H9 (cell line): Measurements from ENCODE around the gene RDM1. TPM values are rescaled to one million over a fixed set of nuclear protein-coding genes. Genes with fewer than 3 reads are reported as not detected.

Source experiments
- DNase-seq: peaks from one replicate; pipeline ENCODE4 v3.0.0-alpha.2; 2017
- H2AFZ ChIP-seq: one replicate; pipeline ENCODE4 v1.6.1; 2013; ENCODE audit warnings: mild to moderate bottlenecking, low read length, control low read depth, moderate library complexity
- H2AK5ac ChIP-seq: 2 replicates; pipeline ENCODE4 v1.6.1; 2013; ENCODE audit warnings: low read length, control low read depth, mixed read lengths; ENCODE audit not compliant: insufficient read length
- H2BK120ac ChIP-seq: one replicate; pipeline ENCODE4 v1.6.1; 2013; ENCODE audit warnings: low read depth, mild to moderate bottlenecking, low read length, control low read depth, inconsistent platforms; ENCODE audit not compliant: poor library complexity, severe bottlenecking
- H2BK12ac ChIP-seq: 2 replicates; pipeline ENCODE4 v1.6.1; 2013; ENCODE audit warnings: low read length, control low read depth, mixed read lengths, low read depth; ENCODE audit not compliant: insufficient read length
- H2BK15ac ChIP-seq: 2 replicates; pipeline ENCODE4 v1.6.1; 2013; ENCODE audit warnings: low read depth, low read length, control low read depth
- H2BK20ac ChIP-seq: one replicate; pipeline ENCODE4 v1.6.1; 2013; ENCODE audit warnings: low read depth, mild to moderate bottlenecking, low read length, control low read depth, inconsistent platforms; ENCODE audit not compliant: poor library complexity, severe bottlenecking
- H2BK5ac ChIP-seq: 2 replicates; pipeline ENCODE4 v1.6.1; 2013; ENCODE audit warnings: low read length, control low read depth, mixed read lengths; ENCODE audit not compliant: insufficient read length
- H3K14ac ChIP-seq: 2 replicates; pipeline ENCODE4 v1.6.1; 2013; ENCODE audit warnings: low read length, control low read depth; ENCODE audit not compliant: insufficient read depth
- H3K18ac ChIP-seq: 2 replicates; pipeline ENCODE4 v1.6.1; 2013; ENCODE audit warnings: low read depth, mild to moderate bottlenecking, mixed read lengths, low read length, control low read depth; ENCODE audit not compliant: insufficient read length
- H3K23ac ChIP-seq: 2 replicates; pipeline ENCODE4 v1.6.1; 2013; ENCODE audit warnings: low read length, control low read depth, mixed read lengths, low read depth; ENCODE audit not compliant: insufficient read length
- H3K23me2 ChIP-seq: 2 replicates; pipeline ENCODE4 v1.6.1; 2013; ENCODE audit warnings: low read depth, mild to moderate bottlenecking, mixed read lengths, low read length, control low read depth; ENCODE audit not compliant: insufficient read length, poor library complexity, severe bottlenecking
- H3K27ac ChIP-seq: 2 replicates; pipeline ENCODE4 v1.5.1; 2013; ENCODE audit warnings: low read length, control low read depth, mixed read lengths, low read depth; ENCODE audit not compliant: insufficient read length
- H3K27me3 ChIP-seq: 2 replicates; pipeline ENCODE4 v1.6.1; 2013; ENCODE audit warnings: low read length, control low read depth, inconsistent platforms; ENCODE audit not compliant: insufficient read depth
- H3K4ac ChIP-seq: 2 replicates; pipeline ENCODE4 v1.6.1; 2013; ENCODE audit warnings: low read depth, mild to moderate bottlenecking, control low read depth, inconsistent platforms, low read length, moderate library complexity
- H3K4me1 ChIP-seq: 2 replicates; pipeline ENCODE4 v1.6.1; 2013; ENCODE audit warnings: low read length, control low read depth, inconsistent platforms; ENCODE audit not compliant: insufficient read depth
- H3K4me2 ChIP-seq: 2 replicates; pipeline ENCODE4 v1.6.1; 2013; ENCODE audit warnings: low read length, control low read depth, mixed read lengths; ENCODE audit not compliant: insufficient read length, insufficient read depth
- H3K56ac ChIP-seq: 2 replicates; pipeline ENCODE4 v1.6.1; 2013; ENCODE audit warnings: low read depth, mild to moderate bottlenecking, mixed read lengths, low read length, control low read depth; ENCODE audit not compliant: insufficient read length
- H3K79me1 ChIP-seq: 2 replicates; pipeline ENCODE4 v1.6.1; 2013; ENCODE audit warnings: low read depth, mild to moderate bottlenecking, moderate library complexity, low read length, control low read depth, inconsistent platforms; ENCODE audit not compliant: insufficient read depth, poor library complexity, severe bottlenecking
- H3K79me2 ChIP-seq: 2 replicates; pipeline ENCODE4 v1.6.1; 2013; ENCODE audit warnings: low read length, control low read depth, inconsistent platforms; ENCODE audit not compliant: insufficient read depth
- H3K9ac ChIP-seq: 2 replicates; pipeline ENCODE4 v1.6.1; 2013; ENCODE audit warnings: low read length, control low read depth, mixed read lengths; ENCODE audit not compliant: insufficient read length; ENCODE audit errors: extremely low read depth
- H3K9me3 ChIP-seq: one replicate; pipeline ENCODE4 v1.6.1; 2013; ENCODE audit warnings: low read depth, low read length, inconsistent platforms; ENCODE audit not compliant: control insufficient read depth
- H3T11ph ChIP-seq: one replicate; pipeline ENCODE4 v1.6.1; 2013; ENCODE audit warnings: mild to moderate bottlenecking, low read length, control low read depth, inconsistent platforms
- H4K20me1 ChIP-seq: one replicate; pipeline ENCODE4 v1.6.1; 2013; ENCODE audit not compliant: control insufficient read depth, insufficient read length, insufficient read depth
- H4K5ac ChIP-seq: 2 replicates; pipeline ENCODE4 v1.6.1; 2013; ENCODE audit warnings: low read depth, mild to moderate bottlenecking, mixed read lengths, low read length, control low read depth; ENCODE audit not compliant: insufficient read length
- H4K8ac ChIP-seq: replicated peaks from 2 replicates; pipeline ENCODE4 v1.6.1; 2013; ENCODE audit warnings: low read length, control low read depth, mixed read lengths, low read depth; ENCODE audit not compliant: insufficient read length
- H4K91ac ChIP-seq: 2 replicates; pipeline ENCODE4 v1.6.1; 2013; ENCODE audit warnings: low read depth, mild to moderate bottlenecking, moderate library complexity, mixed read lengths, low read length, control low read depth; ENCODE audit not compliant: insufficient read length
- H3K27ac Mint-ChIP-seq, 3 experiments: 2 replicates in 2 of 3; 3 replicates in 1 of 3; pipeline ENCODE4 v1.8.0; 2020 to 2021; ENCODE audit warnings: mixed read lengths in 3 of 3, mild to moderate bottlenecking in 1 of 3, moderate library complexity in 1 of 3
- H3K27me3 Mint-ChIP-seq: 2 replicates; pipeline ENCODE4 v1.8.0; 2021; ENCODE audit warnings: low read depth, mild to moderate bottlenecking, moderate library complexity, mixed read lengths
- H3K36me3 Mint-ChIP-seq, 3 experiments: 2 replicates in 2 of 3; 3 replicates in 1 of 3; pipeline ENCODE4 v1.8.0; 2020 to 2021; ENCODE audit warnings: low read depth in 3 of 3, mixed read lengths in 3 of 3; ENCODE audit not compliant: insufficient read depth in 1 of 3
- H3K4me1 Mint-ChIP-seq, 2 experiments: 2 replicates each; pipeline ENCODE4 v1.8.0; 2020; ENCODE audit warnings: mixed read lengths in 2 of 2
- H3K4me3 Mint-ChIP-seq, 2 experiments: 2 replicates in 1 of 2; 3 replicates in 1 of 2; pipeline ENCODE4 v1.8.0; 2020 to 2021; ENCODE audit warnings: mild to moderate bottlenecking in 2 of 2, mixed read lengths in 2 of 2, moderate library complexity in 1 of 2
- H3K9me3 Mint-ChIP-seq, 2 experiments: 2 replicates in 1 of 2; 3 replicates in 1 of 2; pipeline ENCODE4 v1.8.0; 2020; ENCODE audit warnings: mild to moderate bottlenecking in 2 of 2, mixed read lengths in 2 of 2, moderate library complexity in 1 of 2
- CTCF ChIP-seq: fragments of 200-600 bp; sonication (generic); conservative IDR thresholded peaks from 3 replicates; pipeline ENCODE4 v1.8.0; 2021; ENCODE audit warnings: antibody characterized with exemption, mild to moderate bottlenecking
- WGBS: extraction: QIAGEN DNeasy Blood & Tissue Kit; methylation state at CpG from one replicate; pipeline ENCODE4 v1.1.7; 2013; ENCODE audit warnings: missing lambda C conversion rate, low lambda C conversion rate, mixed read lengths; ENCODE audit not compliant: insufficient read length; ENCODE audit errors: extremely low coverage; 5-methylcytosine and 5-hydroxymethylcytosine counted together
- total RNA-seq: library from RNA; stranded (reverse); gene quantifications from 2 replicates; pipeline ENCODE4 v1.2.1, GENCODE V29; 2021

Gene RDM1
- total RNA-seq, 1 experiment from 2014 or later = 9.0 TPM

DNA sequence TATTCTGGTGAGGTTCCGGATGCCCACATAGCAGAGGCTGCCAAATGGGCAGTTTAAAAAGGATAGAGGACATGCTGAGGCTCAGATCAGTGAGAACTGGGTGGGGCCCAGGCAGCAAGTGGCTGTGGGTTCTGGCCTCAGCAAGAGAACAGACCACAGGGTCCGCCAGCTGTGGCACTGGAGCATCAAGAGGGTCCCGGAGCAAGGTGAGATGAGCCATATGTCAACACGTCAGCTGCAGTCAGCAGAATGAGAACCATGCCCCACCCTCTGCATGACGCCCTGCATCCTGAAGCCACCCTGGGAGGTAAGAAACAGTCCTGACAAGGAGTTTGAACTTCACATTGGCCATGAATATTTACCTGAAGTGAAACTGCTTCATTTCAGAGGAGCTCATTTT, 30.3 kb downstream of the RDM1 start:
- no peak overlapping the region for H3K4me3 Mint-ChIP-seq
- Histone ChIP-seq H2BK5ac (no peak overlapping the region), H3K27me3 (no peaks in the 10 kb centered on the region), H3K4ac (no peak overlapping the region), H4K20me1 (no peaks in the 10 kb centered on the region), H3K79me1 (no peaks in the 10 kb centered on the region), H3K27ac (no peak overlapping the region), H4K8ac (no peak overlapping the region), H2BK20ac (no peak overlapping the region), H2BK12ac (no peak overlapping the region), H3K14ac (no peak overlapping the region), H3K18ac (no peak overlapping the region), H3K56ac (no peak overlapping the region), H3K23me2 (no peaks in the 10 kb centered on the region), H3K9me3 (no peaks in the 10 kb centered on the region), H2AK5ac (no peak overlapping the region), H3K23ac (no peak overlapping the region), H2BK120ac (no peak overlapping the region), H3T11ph (no peak overlapping the region), H4K5ac (no peak overlapping the region), H3K79me2 (no peaks in the 10 kb centered on the region), H2AFZ (no peak overlapping the region), H3K9ac (no peak overlapping the region), H3K4me1 (no peaks in the 10 kb centered on the region), H2BK15ac (no peak overlapping the region), H3K4me2 (no peak overlapping the region), H4K91ac (no peak overlapping the region)
- no peak for TF ChIP-seq CTCF
- no CpG with 5 or more reads among the region's 5 CpGs for WGBS
- no peaks in the 10 kb centered on the region; a peak in 1 of 7 replicates for H3K36me3 Mint-ChIP-seq
- H3K4me1 Mint-ChIP-seq = peaks cover 0 to 3% of the 10 kb centered on the region in 2 experiments; a peak in 3 of 4 replicates
- no peak for DNase-seq
- H3K9me3 Mint-ChIP-seq = peaks cover 4 to 5% of the 10 kb centered on the region in 2 experiments; a peak in 3 of 5 replicates
- no peak overlapping the region for H3K27ac Mint-ChIP-seq
- H3K27me3 Mint-ChIP-seq = no peaks in the 10 kb centered on the region; the same call in 1 of the 2 replicates
